ENCODE results near the gene ARL10.

Gene ARL10

GRCh38 chr5:176420086-176420485, 54.8 kb downstream of the ARL10 start:
- no peak for TF ChIP-seq CTCF (IDR thresholded peaks at IDR 0.05; ENCODE audit: borderline replicate concordance, insufficient read depth, low read depth, low read length)
- H3K4me3 ChIP-seq (ENCODE audit: low read depth, low read length): no peak overlapping the region

DNA sequence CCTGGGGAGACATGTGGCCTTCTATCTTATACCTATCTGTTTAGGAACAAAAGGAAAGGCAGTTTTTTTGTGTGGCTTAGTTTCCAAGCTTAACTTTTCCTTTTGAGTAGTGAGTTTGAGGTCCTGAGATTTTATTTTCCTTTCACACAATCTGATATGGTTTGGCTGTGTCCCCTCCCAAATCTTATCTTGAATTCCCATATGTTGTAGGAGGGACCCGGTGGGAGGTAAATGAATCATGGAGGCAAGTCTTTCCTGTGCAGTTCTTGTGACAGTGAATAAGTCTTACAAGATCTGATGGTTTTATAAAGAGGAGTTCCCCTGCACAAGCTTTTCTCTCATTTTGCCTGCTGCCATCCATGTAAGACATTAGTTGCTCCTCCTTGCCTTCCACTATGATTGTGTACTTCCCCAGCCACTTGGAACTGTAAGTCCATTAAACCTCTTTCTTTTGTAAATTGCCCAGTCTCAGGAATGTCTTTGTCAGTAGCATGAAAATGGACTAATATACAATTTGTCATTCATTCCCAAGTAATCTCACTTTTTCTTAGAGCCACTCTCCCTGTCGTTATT, 55.8 kb downstream of the ARL10 start:
- no peak overlapping the region for H3K4me3 ChIP-seq (ENCODE audit: low read depth, low read length)
- TF ChIP-seq CTCF (IDR thresholded peaks at IDR 0.05; ENCODE audit: borderline replicate concordance, insufficient read depth, low read depth, low read length): no peak

- H3K4me3 ChIP-seq (ENCODE audit: low read depth, low read length): no peak overlapping the region
- no peak for TF ChIP-seq CTCF (IDR thresholded peaks at IDR 0.05; ENCODE audit: borderline replicate concordance, insufficient read depth, low read depth, low read length)
Measured at GRCh38 chr5:176424181-176424580, 58.9 kb downstream of the ARL10 start.

DNA sequence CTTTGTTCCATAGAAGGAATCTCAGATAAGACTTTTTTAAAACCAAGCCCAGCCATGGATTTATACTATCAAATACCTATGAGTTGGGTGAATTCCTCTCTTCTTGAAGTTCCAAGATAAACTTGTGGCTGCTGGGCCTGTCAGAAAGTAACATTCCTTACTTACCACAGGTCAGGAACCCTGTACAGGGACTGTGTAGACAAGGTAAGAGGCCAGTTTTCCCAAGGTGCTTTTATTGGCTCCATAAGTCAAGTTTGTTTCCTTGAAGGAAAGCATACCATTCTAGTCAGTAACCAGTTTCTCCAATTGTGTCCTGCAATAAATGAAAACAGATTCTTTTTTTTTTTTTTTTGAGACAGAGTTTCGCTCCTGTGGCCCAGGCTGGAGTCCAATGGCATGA, 59.9 kb downstream of the ARL10 start:
- TF ChIP-seq CTCF (IDR thresholded peaks at IDR 0.05; ENCODE audit: borderline replicate concordance, insufficient read depth, low read depth, low read length): no peak

DNA sequence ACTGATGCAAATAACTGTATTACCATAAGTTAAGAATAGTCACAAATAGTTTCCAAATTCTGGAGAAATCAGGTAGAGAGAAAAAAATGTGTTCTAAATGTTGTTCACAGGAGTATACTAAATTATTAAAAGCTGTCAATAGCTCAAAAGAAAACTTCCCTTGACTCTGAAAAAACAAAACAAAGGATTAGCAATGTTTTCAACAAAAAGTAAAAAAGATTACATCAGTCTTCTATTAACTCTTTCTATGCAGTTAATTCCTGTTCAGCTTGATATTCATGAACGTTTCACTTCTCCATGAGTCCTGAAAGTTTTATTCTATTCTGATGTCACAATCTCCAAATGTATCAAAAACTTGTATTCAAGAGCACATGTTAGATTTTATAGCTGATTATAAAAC, 60.5 kb downstream of the ARL10 start:
- no peak overlapping the region for H3K4me3 ChIP-seq (ENCODE audit: low read depth, low read length)
- no peak for TF ChIP-seq CTCF (IDR thresholded peaks at IDR 0.05; ENCODE audit: borderline replicate concordance, insufficient read depth, low read depth, low read length)

More for the DNA sequence above, 59.9 kb downstream of the ARL10 start:
- no peak overlapping the region for H3K4me3 ChIP-seq (ENCODE audit: low read depth, low read length)

- no peak overlapping the region for H3K4me3 ChIP-seq (ENCODE audit: low read depth, low read length)
- TF ChIP-seq CTCF (IDR thresholded peaks at IDR 0.05; ENCODE audit: borderline replicate concordance, insufficient read depth, low read depth, low read length): no peak
Measured at GRCh38 chr5:176426876-176427275, 61.6 kb downstream of the ARL10 start.

DNA sequence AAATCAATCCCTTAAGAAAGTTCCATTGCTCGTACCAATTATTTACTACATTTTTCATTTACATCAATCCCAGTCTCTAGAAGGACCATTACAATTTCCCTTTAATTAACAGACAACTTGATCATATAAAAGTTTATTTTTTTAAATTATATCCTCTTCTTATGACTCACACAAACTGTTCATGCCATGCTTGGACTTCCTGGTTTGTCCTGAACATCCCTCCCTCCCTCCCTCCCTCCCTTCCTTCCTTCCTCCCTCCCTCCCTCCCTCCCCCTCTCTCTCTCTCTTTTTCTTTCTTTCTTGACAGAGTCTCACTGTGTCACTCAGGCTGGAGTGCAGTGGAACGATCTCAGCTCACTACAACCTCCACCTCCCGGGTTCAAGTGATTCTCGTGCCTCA, 62.7 kb downstream of the ARL10 start:
- no peak for TF ChIP-seq CTCF (IDR thresholded peaks at IDR 0.05; ENCODE audit: borderline replicate concordance, insufficient read depth, low read depth, low read length)

More for the DNA sequence above, 62.7 kb downstream of the ARL10 start:
- no peak overlapping the region for H3K4me3 ChIP-seq (ENCODE audit: low read depth, low read length)

Data from GM12875 (cell line).